Heart left ventricle (tissue), 13 donors: ENCODE measurements around the gene CCDC30.

Experiments
- POLR2A ChIP-seq, 2 donors: fragments of 450-650 bp; IDR thresholded peaks; one replicate each; pipeline ENCODE4 v1.6.1; 2017; ENCODE audit warnings: antibody characterized with exemption in 2 of 2, mild to moderate bottlenecking in 2 of 2, moderate library complexity in 2 of 2
- TF ChIP-seq, protein P1 (sequence below), 12 donors: fragments of 200-600 bp; sonication (generic) in 4 of 12; IDR thresholded peaks; one replicate each; pipeline versions ENCODE4 v1.5.0 to v1.8.0; 2018 to 2022; ENCODE audit warnings: antibody characterized with exemption in 12 of 12, mild to moderate bottlenecking in 5 of 12
- donor health status: ischemic (EF 13 %, LVEDD 7.1; RV severe dilation, severe dysfunction).
- donor health status: DM: no; HTN: yes; CAD: no.
- donor health status: DM: no; HTN: no; CAD: no.
- donor health status: ischemic (EF 25% LVEDD 6.9; RV normal size, moderate dysfunction).
- donor health status: ischemic (EF 25% LVEDD 5.7; RV mildly dilated, moderate dysfunction).
- donor health status: ischemic (EF 35%, LVEDD 5.7; RV mildly dilated, moderate dysfunction).
- donor health status: nonischemic (EF 11% LVEDD 7.7; RV severe dilation, severe dysfunction).
- donor health status: DM: yes; HTN: yes; CAD: no.
- donor health status: PGD.
- donor health status: ischemic (EF 29% LVEDD 5.4; RV normal size, mild dysfunction).
- donor health status: nonischemic (EF 23%, LVEDD 6.1; RV moderate dilation, normal function).

DNA sequence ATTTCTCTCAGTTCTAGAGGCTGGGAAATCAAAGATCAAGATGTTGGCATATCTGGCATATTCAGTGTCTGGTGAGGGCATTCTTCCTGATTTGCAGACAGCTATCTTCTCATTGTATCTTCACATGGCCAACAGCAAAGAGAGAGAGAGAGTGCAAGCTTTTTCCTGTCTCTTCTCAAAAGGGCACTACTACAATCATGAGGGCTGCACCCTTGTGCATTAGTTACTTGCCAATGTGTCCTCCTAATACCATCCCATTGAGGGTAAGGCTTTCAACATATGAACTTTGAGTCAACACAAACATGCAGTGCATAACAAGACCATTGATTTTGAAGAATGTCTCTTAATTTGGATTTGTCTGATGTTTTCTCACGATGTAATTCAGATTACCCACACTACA is 78.0 kb downstream of the CCDC30 start:
- TF ChIP-seq, protein P1, sequence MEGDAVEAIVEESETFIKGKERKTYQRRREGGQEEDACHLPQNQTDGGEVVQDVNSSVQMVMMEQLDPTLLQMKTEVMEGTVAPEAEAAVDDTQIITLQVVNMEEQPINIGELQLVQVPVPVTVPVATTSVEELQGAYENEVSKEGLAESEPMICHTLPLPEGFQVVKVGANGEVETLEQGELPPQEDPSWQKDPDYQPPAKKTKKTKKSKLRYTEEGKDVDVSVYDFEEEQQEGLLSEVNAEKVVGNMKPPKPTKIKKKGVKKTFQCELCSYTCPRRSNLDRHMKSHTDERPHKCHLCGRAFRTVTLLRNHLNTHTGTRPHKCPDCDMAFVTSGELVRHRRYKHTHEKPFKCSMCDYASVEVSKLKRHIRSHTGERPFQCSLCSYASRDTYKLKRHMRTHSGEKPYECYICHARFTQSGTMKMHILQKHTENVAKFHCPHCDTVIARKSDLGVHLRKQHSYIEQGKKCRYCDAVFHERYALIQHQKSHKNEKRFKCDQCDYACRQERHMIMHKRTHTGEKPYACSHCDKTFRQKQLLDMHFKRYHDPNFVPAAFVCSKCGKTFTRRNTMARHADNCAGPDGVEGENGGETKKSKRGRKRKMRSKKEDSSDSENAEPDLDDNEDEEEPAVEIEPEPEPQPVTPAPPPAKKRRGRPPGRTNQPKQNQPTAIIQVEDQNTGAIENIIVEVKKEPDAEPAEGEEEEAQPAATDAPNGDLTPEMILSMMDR (IDR thresholded peaks at IDR 0.05): no peak
- no peak for TF ChIP-seq POLR2A (IDR thresholded peaks at IDR 0.05)
